ENCODE results near the gene CFAP61. TPM values are rescaled to one million over a fixed set of nuclear protein-coding genes. Genes with fewer than 3 reads are reported as not detected.

Gene CFAP61
- polyA plus RNA-seq, 1 of the 3 experiments (the other 2 are of a cell fraction): 0.26 TPM

GRCh38 chr20:20272686-20273085, 220.4 kb downstream of the CFAP61 start (continued):
- TF ChIP-seq, protein P1, sequence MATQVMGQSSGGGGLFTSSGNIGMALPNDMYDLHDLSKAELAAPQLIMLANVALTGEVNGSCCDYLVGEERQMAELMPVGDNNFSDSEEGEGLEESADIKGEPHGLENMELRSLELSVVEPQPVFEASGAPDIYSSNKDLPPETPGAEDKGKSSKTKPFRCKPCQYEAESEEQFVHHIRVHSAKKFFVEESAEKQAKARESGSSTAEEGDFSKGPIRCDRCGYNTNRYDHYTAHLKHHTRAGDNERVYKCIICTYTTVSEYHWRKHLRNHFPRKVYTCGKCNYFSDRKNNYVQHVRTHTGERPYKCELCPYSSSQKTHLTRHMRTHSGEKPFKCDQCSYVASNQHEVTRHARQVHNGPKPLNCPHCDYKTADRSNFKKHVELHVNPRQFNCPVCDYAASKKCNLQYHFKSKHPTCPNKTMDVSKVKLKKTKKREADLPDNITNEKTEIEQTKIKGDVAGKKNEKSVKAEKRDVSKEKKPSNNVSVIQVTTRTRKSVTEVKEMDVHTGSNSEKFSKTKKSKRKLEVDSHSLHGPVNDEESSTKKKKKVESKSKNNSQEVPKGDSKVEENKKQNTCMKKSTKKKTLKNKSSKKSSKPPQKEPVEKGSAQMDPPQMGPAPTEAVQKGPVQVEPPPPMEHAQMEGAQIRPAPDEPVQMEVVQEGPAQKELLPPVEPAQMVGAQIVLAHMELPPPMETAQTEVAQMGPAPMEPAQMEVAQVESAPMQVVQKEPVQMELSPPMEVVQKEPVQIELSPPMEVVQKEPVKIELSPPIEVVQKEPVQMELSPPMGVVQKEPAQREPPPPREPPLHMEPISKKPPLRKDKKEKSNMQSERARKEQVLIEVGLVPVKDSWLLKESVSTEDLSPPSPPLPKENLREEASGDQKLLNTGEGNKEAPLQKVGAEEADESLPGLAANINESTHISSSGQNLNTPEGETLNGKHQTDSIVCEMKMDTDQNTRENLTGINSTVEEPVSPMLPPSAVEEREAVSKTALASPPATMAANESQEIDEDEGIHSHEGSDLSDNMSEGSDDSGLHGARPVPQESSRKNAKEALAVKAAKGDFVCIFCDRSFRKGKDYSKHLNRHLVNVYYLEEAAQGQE (IDR thresholded peaks at IDR 0.05; ENCODE audit: low read depth, low read length): no peak

- POLR2A ChIA-PET: no interaction called here
- no peak for TF ChIP-seq GATA2 (CRISPR knock-in tag; IDR thresholded peaks at IDR 0.05)
- TF ChIP-seq CHD2 (IDR thresholded peaks at IDR 0.05; ENCODE audit: low read length, partially characterized antibody): no peak
- no peak for TF ChIP-seq IRF3 (IDR thresholded peaks at IDR 0.05; ENCODE audit: low read depth, low read length)
- TF ChIP-seq GABPA (IDR thresholded peaks at IDR 0.05; ENCODE audit: low read depth): no peak
- TF ChIP-seq NFIC (IDR thresholded peaks at IDR 0.05; ENCODE audit: borderline replicate concordance): no peak
- TF ChIP-seq NRF1 (IDR thresholded peaks at IDR 0.05; ENCODE audit: low read depth, low read length): no peak
- TF ChIP-seq, protein P1 (IDR thresholded peaks at IDR 0.05; ENCODE audit: low read depth, low read length): no peak
- TF ChIP-seq FOXM1 (IDR thresholded peaks at IDR 0.05; ENCODE audit: low read depth): no peak
- no peak for TF ChIP-seq MAX (IDR thresholded peaks at IDR 0.05; ENCODE audit: low read depth)
- no peak for TF ChIP-seq POLR2AphosphoS5 (IDR thresholded peaks at IDR 0.05; ENCODE audit: low read depth, low read length)
- TF ChIP-seq EP300 (IDR thresholded peaks at IDR 0.05; ENCODE audit: borderline replicate concordance in 1 of 2, low read depth in 1 of 2, low read length in 1 of 2): no peak
- TF ChIP-seq RAD21 (IDR thresholded peaks at IDR 0.05; ENCODE audit: low read length): no peak
- no peak for TF ChIP-seq MXI1 (IDR thresholded peaks at IDR 0.05; ENCODE audit: low read depth, low read length)
- no peak for TF ChIP-seq PBX3 (IDR thresholded peaks at IDR 0.05)
- no peak for TF ChIP-seq TAF1 (IDR thresholded peaks at IDR 0.05; ENCODE audit: borderline replicate concordance, low read depth, low read length)
- TF ChIP-seq FOSL2 (IDR thresholded peaks at IDR 0.05; ENCODE audit: borderline replicate concordance, low read depth): no peak
- TF ChIP-seq RFX5 (IDR thresholded peaks at IDR 0.05; ENCODE audit: low read length): no peak
- TF ChIP-seq, protein P2, sequence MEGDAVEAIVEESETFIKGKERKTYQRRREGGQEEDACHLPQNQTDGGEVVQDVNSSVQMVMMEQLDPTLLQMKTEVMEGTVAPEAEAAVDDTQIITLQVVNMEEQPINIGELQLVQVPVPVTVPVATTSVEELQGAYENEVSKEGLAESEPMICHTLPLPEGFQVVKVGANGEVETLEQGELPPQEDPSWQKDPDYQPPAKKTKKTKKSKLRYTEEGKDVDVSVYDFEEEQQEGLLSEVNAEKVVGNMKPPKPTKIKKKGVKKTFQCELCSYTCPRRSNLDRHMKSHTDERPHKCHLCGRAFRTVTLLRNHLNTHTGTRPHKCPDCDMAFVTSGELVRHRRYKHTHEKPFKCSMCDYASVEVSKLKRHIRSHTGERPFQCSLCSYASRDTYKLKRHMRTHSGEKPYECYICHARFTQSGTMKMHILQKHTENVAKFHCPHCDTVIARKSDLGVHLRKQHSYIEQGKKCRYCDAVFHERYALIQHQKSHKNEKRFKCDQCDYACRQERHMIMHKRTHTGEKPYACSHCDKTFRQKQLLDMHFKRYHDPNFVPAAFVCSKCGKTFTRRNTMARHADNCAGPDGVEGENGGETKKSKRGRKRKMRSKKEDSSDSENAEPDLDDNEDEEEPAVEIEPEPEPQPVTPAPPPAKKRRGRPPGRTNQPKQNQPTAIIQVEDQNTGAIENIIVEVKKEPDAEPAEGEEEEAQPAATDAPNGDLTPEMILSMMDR (IDR thresholded peaks at IDR 0.05): no peak
- no peak for TF ChIP-seq RCOR1 (IDR thresholded peaks at IDR 0.05; ENCODE audit: low read length)
- no peaks in the 10 kb centered on the region for H3K27me3 ChIP-seq (ENCODE audit: insufficient read depth)
- H3K79me2 ChIP-seq (ENCODE audit: insufficient read depth): no peaks in the 10 kb centered on the region
- H3K36me3 ChIP-seq (replicated peaks in 1 of 2; ENCODE audit: control insufficient read depth in 1 of 2, insufficient read depth in 2 of 2, low read length in 1 of 2): no peaks in the 10 kb centered on the region
- CTCF ChIA-PET: no interaction called here
- H3K4me2 ChIP-seq: no peak overlapping the region
- no peak overlapping the region for H2AFZ ChIP-seq (ENCODE audit: low read depth)
- H3K9me2 ChIP-seq: no peaks in the 10 kb centered on the region
- no peak overlapping the region for H3K27ac ChIP-seq (ENCODE audit: low read depth in 2 of 2, low read length in 1 of 2)
- H3F3A ChIP-seq (replicated peaks; ENCODE audit: insufficient read depth): no peaks in the 10 kb centered on the region
- no peaks in the 10 kb centered on the region; a peak in 1 of 4 replicates for H3K4me1 ChIP-seq (ENCODE audit: control insufficient read depth in 1 of 2, insufficient read depth in 2 of 2, low read depth in 1 of 2, low read length in 1 of 2)
- no peak for DNase-seq
- no peak overlapping the region for H3K4me3 ChIP-seq (ENCODE audit: low read depth in 2 of 2, low read length in 1 of 2)
- 83% methylated on average over 1 of the region's 1 CpG for WGBS (ENCODE audit: low lambda C conversion rate)
- no peak overlapping the region for H3K9ac ChIP-seq
- no peaks in the 10 kb centered on the region for H4K20me1 ChIP-seq (ENCODE audit: insufficient read depth)
- H3K9me3 ChIP-seq: no peaks in the 10 kb centered on the region
Observed at GRCh38 chr20:20273286-20273685, 221.0 kb downstream of the CFAP61 start.
